Measurements from ENCODE around the gene TBL1X.

DNA sequence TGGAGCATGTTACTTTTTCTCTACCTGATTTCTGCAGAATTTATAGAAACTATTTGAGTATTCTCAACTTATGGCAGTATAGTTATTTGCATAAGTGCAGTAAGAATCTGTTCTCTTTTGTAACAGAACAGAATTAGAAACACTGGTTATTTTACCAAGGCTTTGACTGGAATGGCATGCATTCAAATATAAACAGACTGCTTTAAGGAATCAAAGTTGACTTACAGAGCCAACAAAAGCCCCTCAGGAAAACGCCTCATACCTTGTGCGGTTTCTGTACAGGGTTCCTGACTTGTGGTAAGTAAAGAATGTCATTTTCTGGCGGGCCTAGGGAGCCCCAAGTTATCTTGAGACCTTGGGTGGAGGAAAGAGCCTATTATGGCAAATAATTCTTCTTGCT is 203.7 kb downstream of the TBL1X start:
- TF ChIP-seq POLR2A (IDR thresholded peaks at IDR 0.05; ENCODE audit: extremely low read depth, insufficient read length) (no peak), CTCF (IDR thresholded peaks at IDR 0.05; ENCODE audit: low read depth, low read length) (no peak)

All from NB4 (cell line).